ENCODE measurements around the gene CENPO. TPM values are rescaled to one million over a fixed set of nuclear protein-coding genes. Genes with fewer than 3 reads are reported as not detected.

Gene CENPO
- total RNA-seq, 1 experiment from 2014 or later: 54.8 TPM

DNA sequence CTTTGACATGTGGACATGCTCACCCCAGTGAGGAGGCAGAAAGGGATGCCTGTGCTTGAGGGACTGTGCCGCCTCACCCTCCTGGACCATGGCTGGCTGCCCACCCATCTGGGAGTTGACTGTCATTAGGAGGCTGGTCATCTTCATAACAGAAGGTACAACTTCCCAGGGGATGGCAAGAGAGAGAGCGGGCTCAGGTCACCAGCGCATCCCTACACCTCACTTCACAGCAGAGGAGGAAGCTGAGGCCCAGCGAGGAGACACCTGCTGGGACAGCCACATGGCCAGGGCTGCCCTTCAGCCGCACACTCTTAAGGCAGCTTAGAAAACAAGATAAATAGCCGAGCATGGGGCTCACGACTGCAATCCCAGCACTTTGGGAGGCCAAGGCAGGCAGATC is 67.4 kb downstream of the CENPO start:
- no peak overlapping the region for H3K4me3 Mint-ChIP-seq (ENCODE audit: unreplicated experiment)
- H3K36me3 Mint-ChIP-seq (ENCODE audit: insufficient read depth, unreplicated experiment): no peaks in the 10 kb centered on the region
- Histone ChIP-seq H3K4me1 (peaks cover 14% of the 10 kb centered on the region), H3K27me3 (replicated peaks; ENCODE audit: control insufficient read depth, insufficient read depth, low read length) (no peaks in the 10 kb centered on the region), H3K4me3 (ENCODE audit: low read depth, low read length) (no peak overlapping the region), H3K9me3 (no peaks in the 10 kb centered on the region), H3K36me3 (ENCODE audit: control insufficient read depth, insufficient read depth, low read length) (no peaks in the 10 kb centered on the region; the same call in 1 of the 2 replicates)
- BruUV-seq (replicated peaks): no TSS peak
- intact Hi-C loops (cut with micrococcal nuclease; ENCODE audit: unreplicated experiment): no loop called here
- no peaks in the 10 kb centered on the region for H3K27me3 Mint-ChIP-seq (ENCODE audit: insufficient read depth, unreplicated experiment)
- no peak overlapping the region for H3K27ac Mint-ChIP-seq (ENCODE audit: unreplicated experiment)
- ChIA-PET POLR2A (no interaction called here), CTCF (interaction anchor here (0.7 kb wide), 1 partner anchor 163 kb away, joined by 5 read pairs; no protein-coding TSS in a partner anchor)
- H3K4me1 Mint-ChIP-seq (ENCODE audit: low read depth, unreplicated experiment): peaks cover 12% of the 10 kb centered on the region
- TF ChIP-seq, protein P1, sequence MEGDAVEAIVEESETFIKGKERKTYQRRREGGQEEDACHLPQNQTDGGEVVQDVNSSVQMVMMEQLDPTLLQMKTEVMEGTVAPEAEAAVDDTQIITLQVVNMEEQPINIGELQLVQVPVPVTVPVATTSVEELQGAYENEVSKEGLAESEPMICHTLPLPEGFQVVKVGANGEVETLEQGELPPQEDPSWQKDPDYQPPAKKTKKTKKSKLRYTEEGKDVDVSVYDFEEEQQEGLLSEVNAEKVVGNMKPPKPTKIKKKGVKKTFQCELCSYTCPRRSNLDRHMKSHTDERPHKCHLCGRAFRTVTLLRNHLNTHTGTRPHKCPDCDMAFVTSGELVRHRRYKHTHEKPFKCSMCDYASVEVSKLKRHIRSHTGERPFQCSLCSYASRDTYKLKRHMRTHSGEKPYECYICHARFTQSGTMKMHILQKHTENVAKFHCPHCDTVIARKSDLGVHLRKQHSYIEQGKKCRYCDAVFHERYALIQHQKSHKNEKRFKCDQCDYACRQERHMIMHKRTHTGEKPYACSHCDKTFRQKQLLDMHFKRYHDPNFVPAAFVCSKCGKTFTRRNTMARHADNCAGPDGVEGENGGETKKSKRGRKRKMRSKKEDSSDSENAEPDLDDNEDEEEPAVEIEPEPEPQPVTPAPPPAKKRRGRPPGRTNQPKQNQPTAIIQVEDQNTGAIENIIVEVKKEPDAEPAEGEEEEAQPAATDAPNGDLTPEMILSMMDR (IDR thresholded peaks at IDR 0.05; ENCODE audit: insufficient read depth in 1 of 2, low read depth in 1 of 2, low read length in 1 of 2, severe bottlenecking in 1 of 2, unreplicated experiment in 1 of 2): no peak
- H3K9me3 Mint-ChIP-seq (ENCODE audit: unreplicated experiment): no peaks in the 10 kb centered on the region
- DNase-seq: no peak

DNA sequence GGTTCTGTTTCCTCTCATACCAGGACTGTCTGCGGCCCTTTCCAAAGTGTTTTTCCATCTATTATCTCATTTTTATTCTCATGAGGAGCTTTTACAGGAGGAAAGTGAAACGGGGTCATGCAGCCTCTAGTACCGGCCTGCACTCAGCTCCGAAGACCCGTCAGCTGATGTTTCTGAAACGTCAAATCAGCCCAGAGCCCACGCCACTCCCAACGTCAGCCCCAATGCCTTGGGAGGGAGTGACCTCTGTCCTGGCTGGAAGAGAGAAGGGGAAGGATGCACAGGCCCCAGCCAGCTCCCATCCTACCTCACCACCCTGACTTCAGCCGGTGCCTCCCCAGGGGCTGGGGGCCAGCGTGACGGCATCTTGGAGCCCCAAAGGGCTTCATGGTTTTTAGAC is 68.3 kb downstream of the CENPO start:
- intact Hi-C loops (cut with micrococcal nuclease; ENCODE audit: unreplicated experiment): no loop called here
- ChIA-PET POLR2A (no interaction called here), CTCF (no interaction called here)
- H3K27me3 ChIP-seq (replicated peaks; ENCODE audit: control insufficient read depth, insufficient read depth, low read length): no peaks in the 10 kb centered on the region
- no peaks in the 10 kb centered on the region; the same call in 1 of the 2 replicates for H3K36me3 ChIP-seq (ENCODE audit: control insufficient read depth, insufficient read depth, low read length)
- no peak overlapping the region for H3K4me3 Mint-ChIP-seq (ENCODE audit: unreplicated experiment)
- no peaks in the 10 kb centered on the region for H3K36me3 Mint-ChIP-seq (ENCODE audit: insufficient read depth, unreplicated experiment)
- no peaks in the 10 kb centered on the region for H3K9me3 Mint-ChIP-seq (ENCODE audit: unreplicated experiment)
- no peak overlapping the region for H3K27ac Mint-ChIP-seq (ENCODE audit: unreplicated experiment)
- no peak overlapping the region for H3K4me3 ChIP-seq (ENCODE audit: low read depth, low read length)
- no peak for DNase-seq
- no TSS peak for BruUV-seq (replicated peaks)
- H3K27me3 Mint-ChIP-seq (ENCODE audit: insufficient read depth, unreplicated experiment): no peaks in the 10 kb centered on the region
- TF ChIP-seq, protein P1 (IDR thresholded peaks at IDR 0.05; ENCODE audit: insufficient read depth in 1 of 2, low read depth in 1 of 2, low read length in 1 of 2, severe bottlenecking in 1 of 2, unreplicated experiment in 1 of 2): no peak
- peaks cover 3% of the 10 kb centered on the region for H3K4me1 Mint-ChIP-seq (ENCODE audit: low read depth, unreplicated experiment)
- peaks cover 7% of the 10 kb centered on the region for H3K4me1 ChIP-seq
- no peaks in the 10 kb centered on the region for H3K9me3 ChIP-seq

GRCh38 chr2:24863641-24864040 is 70.4 kb downstream of the CENPO start:
- POLR2A ChIA-PET: no interaction called here
- no TSS peak for BruUV-seq (replicated peaks)
- TF ChIP-seq, protein P1 (IDR thresholded peaks at IDR 0.05; ENCODE audit: insufficient read depth in 1 of 2, low read depth in 1 of 2, low read length in 1 of 2, severe bottlenecking in 1 of 2, unreplicated experiment in 1 of 2): no peak
- no peak overlapping the region for H3K4me3 ChIP-seq (ENCODE audit: low read depth, low read length)
- H3K9me3 ChIP-seq: no peaks in the 10 kb centered on the region
- CTCF ChIA-PET: no interaction called here
- no peaks in the 10 kb centered on the region; the same call in 1 of the 2 replicates for H3K36me3 ChIP-seq (ENCODE audit: control insufficient read depth, insufficient read depth, low read length)
- no peaks in the 10 kb centered on the region for H3K4me1 Mint-ChIP-seq (ENCODE audit: low read depth, unreplicated experiment)
- no peak for DNase-seq
- no peaks in the 10 kb centered on the region for H3K27me3 ChIP-seq (replicated peaks; ENCODE audit: control insufficient read depth, insufficient read depth, low read length)
- intact Hi-C loops (cut with micrococcal nuclease; ENCODE audit: unreplicated experiment): no loop called here
- no peaks in the 10 kb centered on the region for H3K36me3 Mint-ChIP-seq (ENCODE audit: insufficient read depth, unreplicated experiment)
- H3K9me3 Mint-ChIP-seq (ENCODE audit: unreplicated experiment): no peaks in the 10 kb centered on the region
- H3K4me1 ChIP-seq: no peaks in the 10 kb centered on the region
- no peaks in the 10 kb centered on the region for H3K27me3 Mint-ChIP-seq (ENCODE audit: insufficient read depth, unreplicated experiment)
- H3K4me3 Mint-ChIP-seq (ENCODE audit: unreplicated experiment): no peak overlapping the region
- H3K27ac Mint-ChIP-seq (ENCODE audit: unreplicated experiment): no peak overlapping the region

Measured in Caco-2 (cell line).